T-helper 1 cell (primary cell): ENCODE measurements around the gene GARIN3.
"Not testable (repeated sequence)": the region's sequence is repeated elsewhere in the genome, so short reads cannot be mapped to it uniquely, and the experiment has no call there.

ENCODE experiments used
- DNase-seq, 5 donors: peaks; one replicate each; pipeline ENCODE4 v3.0.0-alpha.2; 2012 to 2020
- total RNA-seq, 4 donors: gene quantifications; one replicate each; lab custom pipeline; 2026; lab: John Stamatoyannopoulos, UW

GARIN3 gene
- 0 to 0.08 (median 0) reads per million in 4 donors for total RNA-seq

DNA sequence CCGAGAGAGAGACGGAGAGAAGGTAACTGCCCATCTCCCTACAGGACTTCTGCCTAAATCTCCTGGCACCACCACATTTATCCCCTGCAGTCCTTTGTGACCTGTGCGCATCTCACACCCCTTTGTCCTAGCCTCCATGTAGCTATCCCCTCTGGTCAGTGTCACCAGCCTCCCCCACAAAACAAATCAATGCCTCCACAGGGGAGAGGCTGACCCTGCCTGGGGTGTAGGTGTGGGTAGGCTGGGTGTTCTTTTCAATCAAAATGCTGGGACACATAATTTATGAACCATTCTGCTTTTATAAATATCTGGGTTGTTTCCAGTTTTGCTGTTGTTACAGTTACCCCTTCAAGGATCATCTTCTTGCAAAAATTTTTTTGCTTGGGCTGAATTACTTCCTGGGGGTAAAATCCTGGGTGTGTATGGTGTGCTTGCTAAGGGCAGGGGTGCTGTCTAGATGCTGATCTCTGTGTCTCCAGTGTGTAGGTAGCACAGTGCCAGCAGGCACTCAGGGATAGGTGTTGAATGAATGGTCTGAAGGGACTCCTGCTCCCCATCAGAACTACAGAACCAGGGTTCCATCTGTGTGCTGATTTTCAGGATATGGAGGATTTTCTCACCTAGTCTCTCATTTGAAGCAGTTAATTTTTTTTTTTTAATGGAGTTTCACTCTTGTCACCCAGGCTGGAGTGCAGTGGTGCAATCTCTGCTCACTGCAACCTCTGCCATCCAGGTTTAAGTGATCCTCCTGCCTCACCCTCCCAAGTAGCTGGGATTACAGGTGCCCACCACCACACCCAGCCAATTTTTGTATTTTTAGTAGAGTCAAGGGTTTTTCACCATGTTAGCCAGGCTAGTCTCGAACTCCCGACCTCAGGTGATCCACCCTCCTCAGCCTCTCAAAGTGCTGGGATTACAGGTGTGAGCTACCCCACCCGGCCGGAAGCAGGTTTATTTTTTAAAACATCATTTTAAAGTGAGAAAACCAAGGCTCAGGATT lies at the start of gene GARIN3:
Gene GARIN3 (minus strand): TSS at position 51 of the 1,000 bp plus-strand sequence. CDS start 96 bp downstream, outside the sequence.
- no peak for DNase-seq

DNA sequence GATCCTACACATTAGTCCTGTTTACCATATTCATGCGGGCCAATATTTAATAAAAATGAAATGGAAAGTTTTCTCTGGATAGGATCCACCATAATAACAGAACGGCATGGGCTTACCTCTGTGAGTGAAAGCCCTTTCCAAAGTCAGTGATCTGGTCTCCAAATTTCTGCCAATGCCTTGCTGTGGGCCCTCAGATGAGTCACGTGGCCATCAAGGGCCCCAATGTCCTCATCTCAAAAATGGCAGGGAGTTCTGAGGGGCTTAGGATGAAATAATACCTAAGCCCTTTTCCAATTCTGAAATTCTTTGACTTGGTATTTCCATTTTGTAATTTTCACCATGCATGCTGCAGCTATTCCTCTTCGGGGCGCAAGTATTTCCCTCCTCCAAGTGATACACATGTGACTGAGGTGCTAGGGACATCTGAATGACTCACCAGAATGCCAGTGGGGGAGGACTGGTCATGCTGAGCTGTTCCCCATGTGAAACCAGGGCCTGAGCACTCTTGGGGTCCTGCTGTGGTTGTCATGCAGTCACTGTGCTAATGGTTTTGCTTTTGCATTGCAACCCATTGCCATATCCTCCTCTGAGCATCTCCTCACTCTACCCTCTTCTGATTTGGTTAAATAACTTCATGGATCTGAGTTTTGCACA lies 49.6 kb upstream of the GARIN3 start:
- DNase-seq = no peak

DNA sequence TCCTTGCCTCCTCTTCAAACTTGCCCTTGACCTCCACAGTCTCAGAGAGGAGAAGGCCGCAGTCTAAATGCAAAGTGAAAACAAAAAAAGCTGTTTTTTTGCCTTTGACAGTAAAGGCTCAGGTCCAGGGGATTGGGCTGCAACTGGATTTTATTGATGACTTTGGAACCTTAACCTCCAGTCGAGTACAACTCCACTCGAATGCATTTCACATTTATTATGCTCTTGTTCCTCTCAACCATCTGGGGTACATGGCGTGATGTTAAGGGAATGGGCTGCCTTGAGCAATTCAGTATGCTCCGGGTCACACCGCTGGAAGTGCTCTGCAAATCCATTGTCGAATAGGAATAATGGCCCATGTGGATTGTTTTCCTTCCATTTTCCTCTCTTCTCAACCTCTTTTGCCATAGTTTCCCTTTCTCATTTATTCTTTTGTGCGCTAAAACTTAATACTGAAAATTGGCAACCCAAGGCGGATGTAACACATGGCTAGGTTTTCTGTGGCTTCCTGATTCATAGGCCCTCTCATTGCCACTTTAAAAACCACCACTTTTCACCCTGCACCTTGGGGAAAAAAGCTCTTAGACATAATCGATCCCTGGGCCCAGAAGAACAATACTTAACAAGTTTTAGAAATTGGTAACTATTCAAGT lies 48.9 kb upstream of the GARIN3 start:
- DNase-seq = peak in 1 of 5 donors; percentile 69

DNA sequence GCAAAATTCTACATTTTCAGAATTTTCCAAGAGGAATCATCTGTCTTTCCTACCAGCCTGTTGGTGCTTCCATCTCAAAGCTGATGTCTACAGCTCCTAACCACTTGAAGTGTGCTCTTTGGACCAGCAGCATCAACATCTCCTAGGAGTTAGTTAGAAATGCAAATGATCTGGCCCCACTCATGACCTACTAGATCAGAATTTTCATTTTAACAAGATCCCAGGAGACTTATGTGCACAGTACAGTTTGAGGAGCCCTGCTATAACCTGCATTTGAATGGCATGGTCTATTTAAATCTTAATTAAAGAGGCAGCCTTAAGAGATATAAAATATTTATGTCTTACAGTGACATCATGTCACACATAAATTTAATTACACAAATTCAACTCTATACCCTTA lies 48.4 kb upstream of the GARIN3 start:
- no peak for DNase-seq

DNA sequence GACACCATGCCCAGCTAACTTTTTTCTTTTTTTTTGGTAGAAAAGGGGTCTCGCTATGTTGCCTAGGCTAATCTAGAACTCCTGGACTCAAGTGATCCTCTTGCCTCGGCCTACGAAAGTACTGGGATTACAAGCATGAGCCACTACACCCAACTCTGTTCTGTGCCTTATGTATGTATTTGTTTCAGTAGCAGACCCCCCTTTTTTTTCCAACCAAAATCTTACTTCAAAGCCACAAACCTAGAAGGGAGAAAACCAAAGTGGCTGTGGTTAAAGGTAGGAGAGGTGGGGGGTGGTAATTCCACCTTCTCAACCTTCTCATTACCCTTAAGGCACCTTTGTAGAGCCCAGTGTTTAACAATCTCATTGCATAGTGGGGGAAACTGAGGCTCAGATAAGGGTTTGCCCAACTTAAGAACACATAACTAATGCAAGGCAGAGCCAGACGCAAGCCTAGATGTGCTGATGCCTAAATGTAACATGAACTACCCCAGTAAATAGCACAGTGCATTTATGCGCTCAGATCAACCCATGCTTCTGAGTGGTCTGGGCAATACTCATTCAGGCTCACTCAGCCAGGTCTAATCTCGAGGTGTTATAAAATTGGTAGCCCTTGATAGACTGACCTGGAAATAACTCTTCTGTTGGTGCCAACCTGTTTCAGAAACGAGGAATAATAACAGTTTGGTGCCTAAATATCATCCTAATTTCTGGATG lies 47.6 kb upstream of the GARIN3 start:
- DNase-seq = no peak

DNA sequence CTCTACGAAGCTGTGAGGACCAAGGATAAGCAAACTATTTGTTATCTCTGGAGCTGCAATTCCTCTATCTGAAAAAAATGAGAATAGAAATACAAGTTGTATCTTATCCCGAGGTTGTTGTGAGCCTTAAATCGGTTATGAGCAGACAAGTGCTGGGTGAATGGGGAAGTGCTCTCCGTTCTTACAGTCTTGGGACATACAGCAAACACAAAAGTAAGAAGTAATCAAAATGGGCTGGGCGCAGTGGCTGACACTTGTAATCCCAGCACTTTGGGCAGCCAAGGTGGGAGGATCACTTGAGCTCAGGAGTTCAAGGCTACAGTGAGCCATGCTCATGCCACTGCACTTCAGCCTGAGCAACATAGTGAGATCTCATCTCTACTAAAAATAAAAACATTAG lies 46.2 kb upstream of the GARIN3 start:
- DNase-seq = no peak

DNA sequence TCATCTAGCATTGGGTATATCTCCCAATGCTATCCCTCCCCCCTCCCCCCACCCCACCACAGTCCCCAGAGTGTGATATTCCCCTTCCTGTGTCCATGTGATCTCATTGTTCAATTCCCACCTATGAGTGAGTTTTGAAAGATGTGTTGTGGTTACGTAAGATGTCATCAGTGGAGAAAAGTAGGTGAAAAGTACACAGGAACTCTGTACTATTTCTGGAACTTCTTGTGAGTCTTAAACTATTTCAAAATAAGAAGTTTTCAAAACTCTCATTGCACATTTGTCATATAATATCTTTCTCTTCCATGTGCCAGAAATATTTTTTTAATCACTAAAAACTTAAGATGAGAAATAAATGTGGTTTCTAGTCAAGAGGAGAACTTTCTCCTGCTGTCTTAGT lies 44.6 kb upstream of the GARIN3 start:
- not testable (repeated sequence) for DNase-seq

DNA sequence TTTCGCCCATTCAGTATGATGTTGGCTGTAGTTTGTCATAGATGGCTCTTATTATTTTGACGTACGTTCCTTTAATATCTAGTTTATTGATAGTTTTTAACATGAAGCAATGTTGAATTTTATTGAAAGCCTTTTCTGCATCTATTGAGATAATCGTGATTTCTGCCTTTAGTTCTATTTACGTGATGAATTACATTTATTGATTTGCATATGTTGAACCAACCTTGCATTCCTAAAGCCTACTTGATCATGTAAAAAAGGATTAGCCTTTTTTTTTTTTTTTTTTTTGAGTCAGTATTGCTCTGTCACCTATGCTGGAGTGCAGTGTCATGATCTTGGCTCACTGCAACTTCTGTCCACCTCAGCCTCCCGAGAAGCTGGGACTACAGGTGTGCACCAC lies 39.6 kb upstream of the GARIN3 start:
- DNase-seq = no peak

DNA sequence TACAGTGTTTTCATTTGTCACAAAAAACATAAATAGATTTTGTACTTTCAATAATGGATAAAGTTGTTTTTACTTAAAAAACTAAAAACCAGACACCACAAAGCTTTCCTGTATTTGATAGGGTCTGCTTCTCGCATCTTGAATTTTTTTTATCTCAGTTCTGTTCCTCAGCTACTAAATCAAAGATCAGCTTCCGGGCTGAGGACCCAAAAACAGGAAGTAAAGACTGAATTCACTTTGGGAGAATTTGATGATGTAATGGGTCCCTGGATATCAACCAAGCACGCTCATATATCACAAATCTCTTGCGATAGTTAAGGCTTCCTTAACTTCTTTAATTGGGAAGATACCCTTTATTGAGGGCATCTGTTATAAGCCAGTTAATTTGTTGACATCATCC lies 38.7 kb upstream of the GARIN3 start:
- DNase-seq = no peak

DNA sequence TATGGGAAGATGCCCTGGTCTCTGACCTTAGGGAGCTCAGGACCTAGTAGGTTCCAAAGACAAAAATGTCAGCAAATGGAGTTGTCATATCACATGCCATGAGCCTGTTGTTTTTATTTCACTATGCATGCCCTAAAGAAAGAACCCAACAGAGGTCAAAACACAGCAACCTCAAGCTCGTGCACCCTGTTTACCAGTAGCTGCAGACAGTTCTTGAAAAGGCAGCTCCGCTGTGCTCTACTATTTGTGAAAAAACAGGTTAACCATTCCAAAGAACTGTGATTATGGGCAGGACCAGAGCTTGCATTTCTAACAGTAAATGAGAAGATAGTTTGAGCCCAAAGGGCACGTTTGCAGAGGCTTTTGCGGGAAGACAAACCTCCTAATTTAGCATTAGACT lies 37.4 kb upstream of the GARIN3 start:
- no peak for DNase-seq

DNA sequence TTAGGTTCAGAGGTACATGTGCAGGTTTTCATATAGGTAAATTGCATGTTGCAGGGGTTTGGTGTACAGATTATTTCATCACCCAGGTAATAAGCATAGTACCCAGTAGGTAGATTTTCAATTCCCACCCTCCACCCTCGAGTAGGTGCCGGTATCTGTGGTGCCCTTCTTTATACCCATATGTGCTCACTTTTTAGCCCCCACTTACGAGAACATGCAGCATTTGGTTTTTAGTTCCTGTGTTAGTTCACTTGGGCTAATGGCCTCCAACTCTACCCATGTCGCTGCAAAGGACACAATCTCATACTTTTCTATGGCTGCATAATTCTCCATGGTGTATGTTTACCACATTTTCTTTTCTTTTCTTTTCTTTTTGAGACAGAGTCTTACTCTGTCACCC lies 35.8 kb upstream of the GARIN3 start:
- DNase-seq = no peak

DNA sequence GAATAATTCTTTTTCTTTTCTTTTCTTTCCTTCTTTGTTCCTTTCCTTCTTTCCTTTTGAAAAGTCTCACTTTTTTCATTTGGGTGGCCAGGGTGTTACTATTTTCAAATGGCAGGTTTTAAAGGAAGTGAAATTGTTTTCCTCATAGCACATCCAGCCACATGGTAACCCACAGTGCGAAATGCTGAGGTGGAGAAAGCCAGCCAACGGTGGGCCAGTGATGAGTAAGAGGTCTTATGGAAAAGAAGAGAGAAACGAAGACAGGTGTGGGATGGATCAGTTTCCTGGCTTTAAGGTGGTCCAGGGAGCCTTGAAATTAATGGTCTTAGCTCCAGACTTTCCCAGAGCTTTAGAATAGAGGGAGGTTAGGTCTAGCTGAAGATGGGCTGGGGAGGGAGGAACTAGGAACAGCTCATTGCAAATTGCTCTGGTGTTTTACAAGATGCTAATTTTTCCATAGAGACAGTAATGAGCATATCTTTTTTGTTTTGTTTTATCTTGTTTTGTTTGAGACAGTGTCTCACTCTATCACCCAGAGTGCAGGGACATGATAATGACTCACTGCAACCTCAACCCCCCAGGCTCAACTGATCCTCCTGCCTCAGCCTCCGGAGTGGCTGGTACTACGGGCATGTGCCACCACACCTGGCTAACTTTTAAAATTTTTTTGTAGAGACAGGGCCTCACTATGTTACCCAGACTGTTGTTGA lies 32.4 kb upstream of the GARIN3 start:
- DNase-seq = peak in 3 of 5 donors; percentile 25 to 38 (median 34)

DNA sequence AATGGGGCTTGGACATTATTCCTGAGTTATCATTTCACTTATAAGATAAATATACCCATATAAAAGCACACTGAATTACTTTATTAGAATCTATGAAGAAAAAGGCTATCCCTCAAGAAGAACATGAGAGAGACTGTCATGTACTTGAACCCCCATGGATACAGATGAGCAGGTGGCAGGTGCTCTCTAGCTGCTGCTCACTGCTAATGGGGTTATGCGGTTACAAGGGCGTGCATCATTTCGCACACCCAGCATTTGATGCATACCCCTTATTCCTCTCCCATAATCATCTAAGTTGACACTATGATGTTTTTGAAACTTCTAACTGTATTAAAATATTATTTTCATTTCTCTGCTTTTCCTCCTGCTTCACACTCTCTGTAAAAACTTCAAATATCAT lies 31.0 kb upstream of the GARIN3 start:
- peak in 1 of 5 donors; percentile 36 for DNase-seq

DNA sequence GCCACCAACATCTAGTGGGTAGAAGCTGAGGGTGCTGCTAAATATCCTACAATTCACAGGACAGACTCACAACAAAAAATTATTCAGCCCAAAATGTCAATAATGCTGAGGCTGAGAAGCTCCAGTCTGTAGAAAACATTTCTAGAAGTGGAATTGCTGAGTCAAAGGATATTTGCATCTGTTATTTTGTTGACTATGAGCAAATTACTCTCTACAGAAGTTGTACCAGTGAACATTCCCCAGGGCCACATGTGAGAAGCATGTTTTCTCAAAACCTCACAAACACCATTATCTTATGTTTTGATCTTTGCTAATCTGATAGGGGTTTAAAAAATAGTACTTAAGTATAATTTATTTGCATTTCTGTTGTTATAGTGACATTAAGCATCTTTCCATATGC lies 30.0 kb upstream of the GARIN3 start:
- no peak for DNase-seq

DNA sequence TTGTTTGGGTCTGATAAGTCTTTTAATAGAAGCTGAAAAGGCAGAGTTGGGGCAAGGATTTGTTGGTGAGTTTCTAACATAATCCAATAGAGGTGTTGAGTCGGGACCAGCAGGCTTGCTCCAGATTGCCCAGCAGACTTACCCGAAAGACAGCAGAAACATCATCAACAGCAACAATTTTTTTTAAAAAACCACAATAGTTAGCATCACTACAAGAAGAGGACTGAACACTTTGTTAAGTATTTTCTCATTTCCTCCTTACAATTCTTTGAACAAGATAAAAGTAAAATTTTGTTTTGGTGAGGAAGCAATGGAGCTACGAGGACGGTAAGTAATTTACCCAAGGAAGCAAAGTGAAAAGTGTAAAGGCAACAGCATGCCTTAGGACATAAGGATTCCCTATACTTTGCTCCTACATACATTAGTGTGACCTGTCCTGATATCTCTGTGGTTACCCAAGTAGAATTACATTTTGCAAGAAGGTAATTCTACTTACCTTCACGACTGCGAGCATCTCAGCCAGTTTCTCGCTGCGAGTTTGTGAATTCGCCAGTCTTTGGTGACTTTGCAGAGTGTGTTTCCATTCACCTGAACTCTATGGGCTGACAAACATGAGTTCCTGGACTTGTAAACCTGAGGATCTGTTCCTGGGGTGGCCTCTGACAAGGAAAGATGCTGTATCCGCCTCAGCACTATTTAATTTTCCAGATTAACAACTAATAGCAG lies 27.8 kb upstream of the GARIN3 start:
- peak in 1 of 5 donors; percentile 55 for DNase-seq

DNA sequence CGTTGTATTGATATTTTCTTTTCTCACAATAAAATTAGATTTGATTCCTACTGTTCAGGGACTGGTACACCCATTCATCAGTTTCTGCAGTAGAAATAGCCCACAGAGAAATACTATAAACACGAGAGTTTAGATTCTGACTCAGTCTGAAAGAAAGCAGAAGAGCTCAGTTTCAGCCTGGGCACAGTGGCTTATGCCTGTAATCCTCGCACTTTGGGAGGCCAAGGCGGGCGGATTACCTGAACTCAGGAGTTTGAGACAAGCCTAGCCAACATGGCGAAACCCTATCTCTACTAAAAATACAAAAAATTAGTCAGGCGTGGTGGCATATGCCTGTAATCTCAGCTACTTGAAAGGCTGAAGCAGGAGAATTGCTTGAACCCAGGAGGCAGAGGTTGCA lies 23.2 kb upstream of the GARIN3 start:
- peak in 1 of 5 donors; percentile 61 for DNase-seq

DNA sequence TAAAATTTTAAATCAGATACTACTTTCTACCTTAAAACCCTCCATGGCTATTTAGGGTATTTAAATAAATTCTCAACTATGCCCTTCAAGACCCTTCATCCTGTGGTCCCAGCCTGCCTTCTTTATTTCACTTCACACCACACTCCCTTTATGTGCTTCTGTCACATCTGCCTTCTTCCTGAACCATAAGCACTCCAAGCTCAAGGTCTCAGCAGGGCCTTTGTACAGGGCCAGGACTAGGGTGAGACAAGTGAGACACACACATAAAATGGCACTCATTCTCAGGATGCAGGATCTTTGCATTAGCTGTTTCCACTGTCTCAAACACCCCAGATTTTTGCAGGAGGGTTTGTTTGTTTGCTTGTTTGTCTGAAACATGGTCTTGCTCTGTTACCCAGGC lies 22.2 kb upstream of the GARIN3 start:
- no peak for DNase-seq

DNA sequence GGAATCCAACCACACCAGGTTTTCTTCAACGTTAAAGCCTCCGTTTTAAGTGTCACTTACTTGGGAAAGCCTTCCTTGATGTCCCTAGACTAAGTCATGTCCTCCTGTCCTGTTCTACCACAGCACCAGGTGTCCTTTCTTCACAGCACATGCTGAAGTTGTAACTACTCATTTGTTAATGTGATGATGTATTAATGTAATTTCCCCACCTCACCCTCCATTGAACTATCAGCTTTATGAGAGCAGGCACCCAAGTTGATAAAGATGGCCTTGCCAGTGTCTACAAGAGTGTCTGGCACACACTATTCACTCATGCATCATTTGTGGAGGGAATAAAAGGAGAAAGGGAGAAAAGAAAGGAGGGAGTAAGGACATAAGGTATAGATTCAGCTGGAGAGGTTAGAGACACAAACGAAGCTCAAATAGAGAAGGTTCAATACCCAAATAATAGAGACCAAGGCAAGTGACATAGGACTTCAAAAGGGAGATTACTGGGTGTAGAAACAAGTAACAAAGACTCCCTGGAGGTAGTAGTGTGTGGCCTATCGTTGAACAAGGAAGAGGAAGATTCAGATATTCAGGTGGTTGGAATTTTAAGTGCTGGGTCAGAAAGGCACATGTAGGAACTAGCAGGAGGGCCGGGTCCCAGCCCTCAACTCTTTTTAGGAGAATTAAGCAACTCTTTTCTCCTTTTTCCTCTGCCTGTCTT lies 21.1 kb upstream of the GARIN3 start:
- no peak for DNase-seq

DNA sequence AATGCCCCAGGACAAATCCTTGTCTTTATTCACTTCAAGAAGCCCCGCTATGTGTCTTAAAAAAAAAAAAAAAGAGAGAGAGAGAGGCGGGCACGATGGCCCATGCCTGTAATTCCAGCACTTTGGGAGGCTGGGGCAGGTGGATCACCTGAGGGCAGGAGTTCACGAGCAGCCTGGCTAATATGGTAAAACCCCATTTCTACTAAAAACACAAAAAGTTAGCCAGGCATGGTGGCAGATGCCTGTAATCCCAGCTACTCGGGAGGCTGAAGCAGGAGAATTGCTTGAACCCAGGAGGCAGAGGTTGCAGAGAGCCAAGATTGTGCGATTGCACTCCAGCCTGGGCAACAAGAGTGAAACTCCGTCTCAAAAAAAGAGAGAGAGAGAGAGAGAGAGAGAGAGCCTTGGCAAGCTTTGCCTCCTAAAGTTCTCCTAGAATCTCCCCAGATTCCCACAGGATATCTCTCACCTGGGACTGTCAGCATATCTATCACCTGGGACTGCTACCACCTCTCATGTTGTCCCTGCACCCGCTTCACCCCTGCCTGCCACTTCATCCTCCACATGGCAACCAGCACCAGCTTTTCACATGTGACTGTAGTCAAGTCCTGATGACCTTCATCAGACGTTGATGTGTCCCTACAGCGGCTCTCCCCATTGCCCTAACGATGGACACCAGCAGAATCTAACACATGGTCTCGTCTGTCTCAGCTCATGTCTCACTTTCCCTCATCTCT lies 20.4 kb upstream of the GARIN3 start:
- no peak for DNase-seq

DNA sequence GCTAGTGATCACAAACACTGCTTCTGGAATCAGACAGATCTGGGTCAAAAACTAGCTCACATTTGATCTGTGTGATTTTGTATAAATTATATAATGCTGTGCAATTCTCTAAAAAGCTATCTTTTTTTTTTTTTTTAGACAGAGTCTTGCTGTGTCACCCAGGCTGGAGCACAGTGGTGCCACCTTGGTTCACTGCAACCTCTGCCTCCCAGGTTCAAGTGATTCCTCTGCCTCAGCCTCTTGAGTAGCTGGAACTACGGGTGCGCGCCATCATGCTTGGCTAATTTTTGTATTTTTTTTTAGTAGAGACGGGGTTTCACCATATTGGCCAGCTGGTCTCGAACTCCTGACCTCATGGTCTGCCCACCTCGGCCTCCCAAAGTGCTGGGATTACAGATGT lies 19.1 kb upstream of the GARIN3 start:
- not testable (repeated sequence) for DNase-seq
